ENCODE data around the gene CIZ1. TPM values are rescaled to one million over a fixed set of nuclear protein-coding genes. Genes with fewer than 3 reads are reported as not detected.
A peak's percentile ranks its signal among the peaks of the same experiment; 100 is the strongest.

The CIZ1 gene
- total RNA-seq, 1 donor from 2014 or later = 156 TPM

DNA sequence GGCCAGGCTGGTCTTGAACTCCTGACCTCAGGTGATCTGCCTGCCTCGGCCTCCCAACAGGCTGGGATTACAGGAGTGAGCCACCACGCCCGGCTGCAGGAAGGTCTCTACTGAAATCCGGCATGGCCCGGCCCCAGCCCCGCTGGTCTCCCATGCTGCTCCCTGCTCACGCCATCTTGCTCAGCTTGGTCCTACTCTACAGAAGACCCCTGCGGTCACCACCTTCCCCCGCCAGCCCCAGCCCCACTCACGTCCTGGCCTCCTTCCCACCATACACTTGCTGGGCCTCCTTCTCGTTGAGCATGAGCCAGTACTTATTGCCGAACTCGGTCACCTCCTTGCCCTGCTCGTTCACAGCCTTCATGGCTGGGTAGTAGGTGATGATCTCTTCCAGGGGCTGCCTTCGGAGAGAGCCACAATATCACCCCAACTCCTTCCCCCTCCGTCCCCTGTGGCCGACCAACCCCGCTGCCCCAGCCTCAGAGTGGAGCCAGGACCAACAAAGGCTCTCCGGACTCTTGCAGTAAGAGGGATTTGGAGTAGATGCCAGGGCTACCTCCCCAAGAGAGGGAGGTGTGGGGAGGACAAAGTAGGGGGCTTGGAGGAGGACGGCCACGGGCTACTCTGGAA is 67.8 kb downstream of the CIZ1 start:
- Mint-ChIP-seq H3K4me1 (ENCODE audit: unreplicated experiment) (peaks cover 9% of the 10 kb centered on the region), H3K4me3 (ENCODE audit: unreplicated experiment) (no peak overlapping the region), H3K9me3 (ENCODE audit: unreplicated experiment) (no peaks in the 10 kb centered on the region), H3K27me3 (ENCODE audit: unreplicated experiment) (no peaks in the 10 kb centered on the region), H3K36me3 (ENCODE audit: low read depth, unreplicated experiment) (peaks cover 3% of the 10 kb centered on the region), H3K27ac (ENCODE audit: unreplicated experiment) (no peak overlapping the region)
- no peak for TF ChIP-seq CTCF (IDR thresholded peaks at IDR 0.05; ENCODE audit: unreplicated experiment)
- no peak for DNase-seq (ENCODE audit: low spot score)

- H3K27me3 Mint-ChIP-seq (ENCODE audit: unreplicated experiment) = no peaks in the 10 kb centered on the region
- H3K4me3 Mint-ChIP-seq (ENCODE audit: unreplicated experiment) = peak overlapping the region; percentile 56
- no peaks in the 10 kb centered on the region for H3K9me3 Mint-ChIP-seq (ENCODE audit: unreplicated experiment)
- no peak overlapping the region for H3K27ac Mint-ChIP-seq (ENCODE audit: unreplicated experiment)
- no peak for TF ChIP-seq CTCF (IDR thresholded peaks at IDR 0.05; ENCODE audit: unreplicated experiment)
- H3K4me1 Mint-ChIP-seq (ENCODE audit: unreplicated experiment) = peaks cover 9% of the 10 kb centered on the region
- H3K36me3 Mint-ChIP-seq (ENCODE audit: low read depth, unreplicated experiment) = peaks cover 3% of the 10 kb centered on the region
- no peak for DNase-seq (ENCODE audit: low spot score)
Measured at GRCh38 chr9:128122809-128123175, 68.6 kb downstream of the CIZ1 start.

GRCh38 chr9:128121924-128122808 is 69.2 kb downstream of the CIZ1 start:
- Mint-ChIP-seq H3K4me1 (ENCODE audit: unreplicated experiment) (peaks cover 11% of the 10 kb centered on the region), H3K9me3 (ENCODE audit: unreplicated experiment) (no peaks in the 10 kb centered on the region), H3K27me3 (ENCODE audit: unreplicated experiment) (peaks cover 2% of the 10 kb centered on the region), H3K27ac (ENCODE audit: unreplicated experiment) (no peak overlapping the region), H3K4me3 (ENCODE audit: unreplicated experiment) (no peak overlapping the region), H3K36me3 (ENCODE audit: low read depth, unreplicated experiment) (peaks cover 3% of the 10 kb centered on the region)
- TF ChIP-seq CTCF (IDR thresholded peaks at IDR 0.05; ENCODE audit: unreplicated experiment) = no peak
- no peak for DNase-seq (ENCODE audit: low spot score)

- Mint-ChIP-seq H3K27ac (ENCODE audit: unreplicated experiment) (no peak overlapping the region), H3K4me3 (ENCODE audit: unreplicated experiment) (no peak overlapping the region), H3K36me3 (ENCODE audit: low read depth, unreplicated experiment) (peaks cover 3% of the 10 kb centered on the region), H3K27me3 (ENCODE audit: unreplicated experiment) (peaks cover 2% of the 10 kb centered on the region), H3K4me1 (ENCODE audit: unreplicated experiment) (peaks cover 11% of the 10 kb centered on the region), H3K9me3 (ENCODE audit: unreplicated experiment) (no peaks in the 10 kb centered on the region)
- no peak for DNase-seq (ENCODE audit: low spot score)
- no peak for TF ChIP-seq CTCF (IDR thresholded peaks at IDR 0.05; ENCODE audit: unreplicated experiment)
Measured at GRCh38 chr9:128121466-128121810, 69.9 kb downstream of the CIZ1 start.
